Suppressor macrophage treated with lipopolysaccharide for 1 hour (primary cell): ENCODE results near the gene C2orf15.
"Not testable (repeated sequence)": the region's sequence is repeated elsewhere in the genome, so short reads cannot be mapped to it uniquely, and the experiment has no call there.

ENCODE experiments used
- DNase-seq, 3 donors: peaks; one replicate each; pipeline ENCODE4 v3.0.0-alpha.2; 2020 to 2022

C2orf15 gene

GRCh38 chr2:99169534-99169933 lies 28.0 kb downstream of the C2orf15 start:
- DNase-seq = no peak

GRCh38 chr2:99171377-99172140 lies 30.1 kb downstream of the C2orf15 start:
- DNase-seq = no peak

GRCh38 chr2:99180755-99181623 lies 39.5 kb downstream of the C2orf15 start, which contains the start of the genes MITD1 and MRPL30:
Gene MITD1, minus strand, starts transcription at chr2:99181058. Its CDS starts 77 bp downstream, at chr2:99180981.
Gene MRPL30, plus strand, starts transcription at chr2:99181184. Its CDS starts 5,020 bp downstream, at chr2:99186204.
- peak; percentile 95 to 97 (median 97) for DNase-seq

GRCh38 chr2:99181624-99182000 lies 40.1 kb downstream of the C2orf15 start:
- DNase-seq = peak in 1 of 3 donors; percentile 4

DNA sequence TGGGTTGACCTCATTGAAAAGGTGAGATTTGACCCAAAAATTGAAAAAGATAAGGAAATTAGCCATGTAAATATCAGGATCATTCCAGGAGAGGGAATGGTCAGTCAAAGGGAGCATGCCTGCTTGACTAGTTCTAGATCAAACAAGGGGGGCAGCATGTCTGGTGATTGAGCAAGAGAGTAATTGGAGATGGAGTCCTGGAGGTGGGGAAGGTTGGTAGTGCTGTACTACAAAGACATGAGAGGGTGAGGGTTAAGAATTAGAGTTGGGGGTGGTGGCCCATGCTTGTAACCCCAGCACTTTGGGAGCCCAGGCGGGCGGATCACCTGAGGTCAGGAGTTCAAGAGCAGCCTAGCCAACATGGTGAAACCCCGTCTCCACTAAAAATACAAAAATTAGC lies 41.5 kb downstream of the C2orf15 start:
- DNase-seq = no peak

DNA sequence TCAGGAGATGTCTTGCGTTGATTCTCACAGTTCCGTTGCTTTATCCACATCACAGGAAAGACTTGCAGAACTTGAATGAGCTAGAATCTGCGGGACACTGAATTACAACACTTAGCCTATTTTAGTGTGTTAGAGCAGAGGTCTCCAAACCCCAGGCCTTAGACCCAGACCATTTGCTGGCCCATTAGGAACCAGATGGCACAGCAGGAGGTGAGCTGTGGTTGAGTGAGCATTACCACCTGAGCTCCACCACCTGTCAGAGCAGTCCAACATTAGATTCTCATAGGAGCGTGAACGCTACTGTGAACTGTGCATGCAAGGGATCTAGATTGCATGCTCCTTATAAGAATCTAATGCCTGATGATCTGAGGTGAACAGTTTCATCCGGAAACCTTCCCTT lies 43.3 kb downstream of the C2orf15 start:
- no peak for DNase-seq

GRCh38 chr2:99187011-99187410 lies 45.5 kb downstream of the C2orf15 start:
- DNase-seq = no peak

GRCh38 chr2:99188357-99188756 lies 46.9 kb downstream of the C2orf15 start:
- DNase-seq = no peak

DNA sequence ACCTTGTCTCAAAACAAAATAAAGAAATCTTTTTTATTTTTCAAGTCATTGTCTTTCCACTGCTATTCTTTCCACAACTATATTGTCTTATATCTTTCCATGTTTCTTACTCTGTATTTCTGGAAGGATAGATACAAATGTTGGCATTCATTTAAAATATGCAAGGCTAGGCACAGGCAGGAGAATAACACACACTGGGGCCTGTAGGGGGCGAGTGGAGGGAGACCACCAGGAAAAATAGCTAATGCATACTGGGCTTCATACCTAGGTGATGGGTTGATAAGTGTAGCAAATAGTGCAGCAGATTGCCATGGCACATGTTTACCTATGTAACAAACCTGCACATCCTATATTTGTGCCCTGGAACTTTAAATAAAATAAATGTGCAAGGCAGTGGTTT lies 49.0 kb downstream of the C2orf15 start:
- no peak for DNase-seq

- not testable (repeated sequence) for DNase-seq
These were observed 50.9 kb downstream of the C2orf15 start for GRCh38 chr2:99192364-99192763.

DNA sequence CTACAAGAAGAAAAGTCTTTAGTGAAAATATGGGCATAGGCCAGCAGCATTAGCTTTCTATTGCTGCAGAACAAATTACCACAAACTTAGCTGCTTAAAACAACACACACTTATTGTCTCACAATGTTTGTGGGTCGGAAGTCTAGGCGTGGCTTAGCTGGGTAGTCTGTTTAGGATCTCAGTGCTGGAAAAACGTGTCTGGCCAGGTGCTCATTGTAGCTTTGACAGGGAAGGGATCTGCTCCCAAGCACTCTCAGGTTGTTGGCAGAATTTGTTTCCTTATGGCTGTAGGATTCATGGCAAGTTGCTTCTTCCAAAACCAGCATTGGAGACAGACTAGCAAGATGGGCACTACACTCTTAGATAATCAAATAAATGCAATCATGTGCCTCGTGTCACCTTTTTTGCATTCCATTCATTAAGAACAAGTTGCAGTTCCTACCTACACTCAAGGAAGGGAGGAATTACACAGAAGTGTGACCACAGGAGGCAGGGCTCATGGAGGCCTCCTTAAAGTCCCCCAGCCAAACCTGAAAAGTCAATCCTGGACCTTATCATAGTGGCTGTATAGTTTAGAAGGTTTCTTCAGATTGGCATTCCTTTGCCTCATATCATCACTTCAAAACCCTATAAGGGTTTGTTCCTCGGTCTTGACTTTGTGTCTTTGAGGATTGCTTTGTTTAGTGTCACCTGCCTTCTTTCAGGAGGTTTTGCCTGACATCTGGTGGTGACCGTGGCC lies 56.8 kb downstream of the C2orf15 start:
- no peak for DNase-seq

DNA sequence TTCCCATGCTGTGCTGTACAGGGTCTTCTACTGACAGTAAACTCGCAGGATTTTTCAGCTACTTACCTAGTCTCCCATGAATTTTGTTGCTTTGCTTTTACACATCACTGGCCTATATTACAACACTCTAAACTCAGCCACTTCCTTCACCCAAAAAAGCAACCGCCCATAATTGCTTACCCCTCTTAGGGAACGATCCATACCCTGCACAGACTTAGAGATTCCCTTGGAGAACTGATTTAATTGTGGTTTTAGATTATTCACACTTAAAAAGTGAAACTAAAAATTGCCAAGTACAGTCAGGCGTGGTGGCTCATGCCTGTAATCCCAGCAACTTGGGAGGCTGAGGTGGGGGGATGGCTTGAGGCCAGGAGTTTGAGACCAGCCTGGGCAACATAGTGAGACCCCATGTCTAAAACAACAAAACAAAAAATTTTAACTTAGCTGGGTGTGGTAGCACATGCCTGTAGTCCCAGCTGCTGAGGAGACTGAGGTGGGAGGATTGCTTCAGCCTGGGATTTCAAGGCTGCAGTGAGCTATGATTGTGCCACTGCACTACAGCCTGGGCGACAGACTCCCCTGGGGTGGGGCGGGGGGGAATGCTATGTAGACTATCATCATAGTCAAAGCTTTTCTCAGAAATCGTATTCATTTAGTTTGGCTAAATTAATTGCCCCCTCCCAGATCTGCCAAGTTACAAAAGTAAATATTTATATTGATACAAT lies 58.7 kb downstream of the C2orf15 start:
- DNase-seq = peak; percentile 38 to 58 (median 51)
